ENCODE measurements around the gene NELL1.
"Not testable (repeated sequence)": the region's sequence is repeated elsewhere in the genome, so short reads cannot be mapped to it uniquely, and the experiment has no call there.

Gene NELL1

GRCh38 chr11:20839231-20839630, 169.8 kb downstream of the NELL1 start:
- no peaks in the 10 kb centered on the region for H3K27me3 ChIP-seq (replicated peaks)
- H3K4me3 ChIP-seq (ENCODE audit: low read depth, low read length) = no peak overlapping the region
- in situ Hi-C loops (cut with HindIII; ENCODE audit: low pct_ligation_motif_present, low sequenced_read_pairs) = no loop called here
- no peaks in the 10 kb centered on the region for H3K36me3 ChIP-seq (replicated peaks)
- no peak for TF ChIP-seq CTCF (IDR thresholded peaks at IDR 0.05; ENCODE audit: low read depth, low read length, missing control alignments)
- DNase-seq = no peak
- no peak overlapping the region for H3K27ac ChIP-seq

- no peaks in the 10 kb centered on the region for H3K36me3 ChIP-seq (replicated peaks)
- TF ChIP-seq CTCF (IDR thresholded peaks at IDR 0.05; ENCODE audit: low read depth, low read length, missing control alignments) = no peak
- H3K27me3 ChIP-seq (replicated peaks) = no peaks in the 10 kb centered on the region
- no peak overlapping the region for H3K4me3 ChIP-seq (ENCODE audit: low read depth, low read length)
- in situ Hi-C loops (cut with HindIII; ENCODE audit: low pct_ligation_motif_present, low sequenced_read_pairs) = no loop called here
- H3K27ac ChIP-seq = no peak overlapping the region
- no peak for DNase-seq
These were observed 171.0 kb downstream of the NELL1 start for GRCh38 chr11:20840341-20840740.

DNA sequence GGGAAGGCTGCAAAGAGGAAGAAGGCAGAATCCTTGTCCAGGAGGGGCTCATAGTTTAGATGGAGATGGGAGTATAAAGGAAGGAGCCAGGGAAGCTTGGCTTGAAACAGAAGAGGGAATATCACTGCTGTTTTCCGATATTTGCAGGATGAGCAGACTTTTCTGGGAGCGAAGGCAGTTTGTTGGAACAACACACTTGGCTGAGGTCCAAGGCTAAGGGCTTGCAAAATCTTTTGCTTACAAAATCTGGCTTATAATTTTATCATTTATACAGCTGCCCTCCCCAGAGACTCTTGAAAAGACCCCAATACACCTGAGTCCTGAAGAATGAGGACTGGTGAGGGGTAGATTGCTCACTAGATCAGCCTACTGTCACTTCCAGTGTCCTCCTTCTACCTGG, 174.8 kb downstream of the NELL1 start:
- Histone ChIP-seq H3K4me3 (ENCODE audit: low read depth, low read length) (no peak overlapping the region), H3K36me3 (replicated peaks) (no peaks in the 10 kb centered on the region), H3K27me3 (replicated peaks) (no peaks in the 10 kb centered on the region), H3K27ac (no peak overlapping the region)
- no peak for DNase-seq
- no peak for TF ChIP-seq CTCF (IDR thresholded peaks at IDR 0.05; ENCODE audit: low read depth, low read length, missing control alignments)
- in situ Hi-C loops (cut with HindIII; ENCODE audit: low pct_ligation_motif_present, low sequenced_read_pairs) = no loop called here

- Histone ChIP-seq H3K36me3 (replicated peaks) (no peaks in the 10 kb centered on the region), H3K4me3 (ENCODE audit: low read depth, low read length) (no peak overlapping the region), H3K27me3 (replicated peaks) (no peaks in the 10 kb centered on the region), H3K27ac (no peak overlapping the region)
- no peak for DNase-seq
- TF ChIP-seq CTCF (IDR thresholded peaks at IDR 0.05; ENCODE audit: low read depth, low read length, missing control alignments) = no peak
- in situ Hi-C loops (cut with HindIII; ENCODE audit: low pct_ligation_motif_present, low sequenced_read_pairs) = no loop called here
These were observed 175.2 kb downstream of the NELL1 start for GRCh38 chr11:20844630-20845029.

DNA sequence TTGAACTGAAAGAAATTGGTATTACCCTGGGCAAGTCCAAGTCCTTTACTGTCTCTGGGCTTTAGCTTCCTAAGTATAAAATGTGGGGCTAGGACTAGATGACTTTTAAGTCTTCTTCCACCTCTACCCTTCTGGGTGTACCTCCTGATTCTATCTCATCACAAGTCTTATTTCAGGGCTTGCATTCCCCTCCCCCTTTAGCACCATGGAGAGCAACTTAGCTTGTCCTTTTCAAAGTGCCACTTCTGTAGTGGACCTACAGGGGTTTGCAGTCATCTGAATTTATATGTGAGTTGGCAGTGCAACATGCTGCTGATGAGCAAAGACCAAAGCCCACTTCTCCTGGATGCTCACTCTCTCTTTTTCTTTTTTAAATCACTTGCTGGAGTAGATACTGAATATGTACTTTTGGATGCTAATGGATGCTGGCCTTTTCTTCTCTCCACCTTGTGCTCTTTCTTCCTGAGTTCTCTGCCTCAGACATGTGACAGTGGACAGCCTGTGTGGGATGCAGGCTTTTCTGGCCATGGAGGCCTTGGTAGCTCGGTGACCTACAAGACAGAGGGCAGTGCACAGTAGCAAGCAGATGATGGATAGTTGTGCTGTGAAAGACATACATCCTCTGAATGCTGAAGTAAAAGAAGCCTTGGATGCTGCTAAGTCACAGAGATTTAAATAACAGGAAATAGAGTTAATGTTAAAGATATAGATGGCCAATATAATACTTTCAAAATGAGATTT, 185.0 kb downstream of the NELL1 start:
- DNase-seq = no peak
- Histone ChIP-seq H3K4me3 (ENCODE audit: low read depth, low read length) (no peak overlapping the region), H3K36me3 (replicated peaks) (no peaks in the 10 kb centered on the region), H3K27ac (no peak overlapping the region), H3K27me3 (replicated peaks) (no peaks in the 10 kb centered on the region)
- no peak for TF ChIP-seq CTCF (IDR thresholded peaks at IDR 0.05; ENCODE audit: low read depth, low read length, missing control alignments)
- in situ Hi-C loops (cut with HindIII; ENCODE audit: low pct_ligation_motif_present, low sequenced_read_pairs) = no loop called here

GRCh38 chr11:20861322-20861721, 191.9 kb downstream of the NELL1 start:
- in situ Hi-C loops (cut with HindIII; ENCODE audit: low pct_ligation_motif_present, low sequenced_read_pairs) = no loop called here

DNA sequence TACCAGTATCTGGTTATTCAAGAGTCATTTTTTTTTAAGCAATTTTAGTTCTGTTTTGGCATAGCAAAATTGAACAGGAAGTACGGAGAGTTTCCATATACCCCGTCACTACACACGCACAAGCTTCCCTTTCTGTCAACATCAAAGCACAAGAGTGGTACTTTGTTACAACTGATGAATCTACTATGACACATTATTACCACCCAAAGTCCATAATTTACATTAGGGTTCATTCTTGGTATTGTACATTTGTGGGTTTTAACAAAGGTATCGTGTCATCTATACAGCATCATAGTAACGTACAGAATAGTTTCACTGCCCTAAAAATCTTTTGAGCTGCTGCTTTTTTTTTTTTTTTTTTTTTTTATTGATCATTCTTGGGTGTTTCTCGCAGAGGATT, 192.9 kb downstream of the NELL1 start:
- H3K4me3 ChIP-seq (ENCODE audit: low read depth, low read length); H3K27me3 ChIP-seq (replicated peaks); H3K27ac ChIP-seq; H3K36me3 ChIP-seq (replicated peaks); in situ Hi-C loops (cut with HindIII; ENCODE audit: low pct_ligation_motif_present, low sequenced_read_pairs); DNase-seq: not testable (repeated sequence)

More at GRCh38 chr11:20861322-20861721, 191.9 kb downstream of the NELL1 start:
- Histone ChIP-seq H3K4me3 (ENCODE audit: low read depth, low read length) (no peak overlapping the region), H3K36me3 (replicated peaks) (no peaks in the 10 kb centered on the region), H3K27ac (no peak overlapping the region), H3K27me3 (replicated peaks) (no peaks in the 10 kb centered on the region)
- no peak for TF ChIP-seq CTCF (IDR thresholded peaks at IDR 0.05; ENCODE audit: low read depth, low read length, missing control alignments)
- DNase-seq = no peak

Measured in brain microvascular endothelial cell (primary cell).